Hepatocyte (in vitro differentiated cells): ENCODE measurements around the gene WAC. TPM values are rescaled to one million over a fixed set of nuclear protein-coding genes. Genes with fewer than 3 reads are reported as not detected.

ENCODE experiments used
- DNase-seq: peaks from one replicate; pipeline ENCODE4 v3.0.0-alpha.2; 2016; ENCODE audit warnings: low spot score
- H2AFZ ChIP-seq: fragments of 200-600 bp; sonication (generic); 2 replicates; pipeline ENCODE4 v1.6.0; 2016; ENCODE audit warnings: antibody characterized with exemption, mild to moderate bottlenecking
- H3K27ac ChIP-seq: fragments of 200-600 bp; sonication (generic); 2 replicates; pipeline ENCODE4 v1.5.1; 2016; ENCODE audit warnings: mild to moderate bottlenecking
- H3K27me3 ChIP-seq: fragments of 200-600 bp; sonication (generic); 2 replicates; pipeline ENCODE4 v1.6.1; 2016
- H3K36me3 ChIP-seq: fragments of 200-600 bp; sonication (generic); replicated peaks from 2 replicates; pipeline ENCODE4 v1.5.1; 2016; ENCODE audit warnings: low read depth; ENCODE audit not compliant: insufficient read depth
- H3K4me1 ChIP-seq: fragments of 200-600 bp; sonication (generic); 2 replicates; pipeline ENCODE4 v1.5.1; 2016; ENCODE audit warnings: mild to moderate bottlenecking, moderate library complexity; ENCODE audit not compliant: insufficient read depth
- H3K4me2 ChIP-seq: fragments of 200-600 bp; sonication (generic); 2 replicates; pipeline ENCODE4 v1.6.0; 2016
- H3K4me3 ChIP-seq: fragments of 200-600 bp; sonication (generic); 2 replicates; pipeline ENCODE4 v1.5.1; 2016; ENCODE audit warnings: mild to moderate bottlenecking
- H3K79me2 ChIP-seq: fragments of 200-600 bp; sonication (generic); 2 replicates; pipeline ENCODE4 v1.6.0; 2017; ENCODE audit warnings: mild to moderate bottlenecking
- H3K9me2 ChIP-seq: fragments of 200-600 bp; sonication (generic); replicated peaks from 2 replicates; pipeline ENCODE4 v1.6.0; 2017; ENCODE audit warnings: mild to moderate bottlenecking; ENCODE audit not compliant: insufficient read depth
- H3K9me3 ChIP-seq: fragments of 200-600 bp; sonication (generic); 2 replicates; pipeline ENCODE4 v1.5.1; 2016; ENCODE audit warnings: low read depth, mild to moderate bottlenecking
- H4K20me1 ChIP-seq: fragments of 200-600 bp; sonication (generic); 2 replicates; pipeline ENCODE4 v1.6.0; 2016; ENCODE audit warnings: mild to moderate bottlenecking; ENCODE audit not compliant: insufficient read depth, poor library complexity, severe bottlenecking
- EZH2 ChIP-seq: fragments of 200-600 bp; sonication (generic); IDR thresholded peaks from 2 replicates; pipeline ENCODE4 v1.6.1; 2016; ENCODE audit warnings: antibody characterized with exemption, mild to moderate bottlenecking, borderline replicate concordance
- EZH2phosphoT487 ChIP-seq: fragments of 200-600 bp; sonication (generic); IDR thresholded peaks from one replicate; pipeline ENCODE4 v1.6.1; 2018; ENCODE audit warnings: antibody characterized with exemption, mild to moderate bottlenecking, low read depth, moderate library complexity; ENCODE audit not compliant: unreplicated experiment, severe bottlenecking
- WGBS: methylation state at CpG from one replicate; pipeline ENCODE4 v1.1.6; 2016; ENCODE audit warnings: low lambda C conversion rate; ENCODE audit errors: missing lambda C conversion rate; 5-methylcytosine and 5-hydroxymethylcytosine counted together
- polyA plus RNA-seq: library from polyadenylated mRNA; unstranded; fragments of >200 nt; fragmentation: Nextera tagmentation; extraction: Ambion mirVana; gene quantifications from 2 replicates; pipeline ENCODE4 v1.2.1, GENCODE V29; 2016
- total RNA-seq: library from RNA; depleted of rRNA; stranded (reverse); fragments of >200 nt; gene quantifications from 2 replicates; pipeline ENCODE4 v1.2.3, GENCODE V29; 2014
- TF ChIP-seq, protein P1 (sequence below): fragments of 200-600 bp; sonication (generic); IDR thresholded peaks from 2 replicates; pipeline ENCODE4 v1.5.1; 2016; ENCODE audit warnings: antibody characterized with exemption, mild to moderate bottlenecking; ENCODE audit not compliant: poor library complexity

The WAC gene
- total and polyA plus RNA-seq, 2 experiments from 2014 or later: 59.4 to 94.6 TPM

DNA sequence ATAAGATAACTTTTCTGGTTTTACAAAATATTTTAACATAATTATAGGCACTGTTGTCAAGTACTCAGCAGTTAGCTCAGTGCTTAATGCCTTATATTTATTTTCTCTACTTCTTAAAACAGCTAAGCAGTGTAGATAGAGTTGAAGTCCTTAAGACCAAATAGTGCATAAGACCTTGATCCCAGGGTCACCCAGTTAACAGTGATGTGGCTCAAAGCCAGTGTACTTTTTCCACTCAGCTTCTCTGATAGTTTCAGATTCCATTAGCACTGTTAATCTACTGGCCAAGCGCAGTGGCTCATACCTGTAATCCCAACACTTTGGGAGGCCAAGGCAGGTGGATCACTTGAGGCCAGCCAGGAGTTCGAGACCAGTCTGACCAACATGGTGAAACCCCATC lies 83.6 kb downstream of the WAC start:
- no peak for DNase-seq
- peaks cover 14% of the 10 kb centered on the region for H4K20me1 ChIP-seq
- H3K27ac ChIP-seq: no peak overlapping the region
- H3K27me3 ChIP-seq: no peaks in the 10 kb centered on the region
- TF ChIP-seq EZH2phosphoT487 (no peak), EZH2 (no peak)
- TF ChIP-seq, protein P1, sequence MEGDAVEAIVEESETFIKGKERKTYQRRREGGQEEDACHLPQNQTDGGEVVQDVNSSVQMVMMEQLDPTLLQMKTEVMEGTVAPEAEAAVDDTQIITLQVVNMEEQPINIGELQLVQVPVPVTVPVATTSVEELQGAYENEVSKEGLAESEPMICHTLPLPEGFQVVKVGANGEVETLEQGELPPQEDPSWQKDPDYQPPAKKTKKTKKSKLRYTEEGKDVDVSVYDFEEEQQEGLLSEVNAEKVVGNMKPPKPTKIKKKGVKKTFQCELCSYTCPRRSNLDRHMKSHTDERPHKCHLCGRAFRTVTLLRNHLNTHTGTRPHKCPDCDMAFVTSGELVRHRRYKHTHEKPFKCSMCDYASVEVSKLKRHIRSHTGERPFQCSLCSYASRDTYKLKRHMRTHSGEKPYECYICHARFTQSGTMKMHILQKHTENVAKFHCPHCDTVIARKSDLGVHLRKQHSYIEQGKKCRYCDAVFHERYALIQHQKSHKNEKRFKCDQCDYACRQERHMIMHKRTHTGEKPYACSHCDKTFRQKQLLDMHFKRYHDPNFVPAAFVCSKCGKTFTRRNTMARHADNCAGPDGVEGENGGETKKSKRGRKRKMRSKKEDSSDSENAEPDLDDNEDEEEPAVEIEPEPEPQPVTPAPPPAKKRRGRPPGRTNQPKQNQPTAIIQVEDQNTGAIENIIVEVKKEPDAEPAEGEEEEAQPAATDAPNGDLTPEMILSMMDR: no peak
- peaks cover 22% of the 10 kb centered on the region for H3K79me2 ChIP-seq
- no peak overlapping the region for H3K4me2 ChIP-seq
- no peak overlapping the region for H2AFZ ChIP-seq
- no peak overlapping the region for H3K4me3 ChIP-seq
- H3K9me2 ChIP-seq: no peaks in the 10 kb centered on the region
- WGBS: 91% methylated on average over 2 of the region's 2 CpGs
- H3K4me1 ChIP-seq: no peaks in the 10 kb centered on the region
- peaks cover 12% of the 10 kb centered on the region for H3K36me3 ChIP-seq
- H3K9me3 ChIP-seq: no peaks in the 10 kb centered on the region

DNA sequence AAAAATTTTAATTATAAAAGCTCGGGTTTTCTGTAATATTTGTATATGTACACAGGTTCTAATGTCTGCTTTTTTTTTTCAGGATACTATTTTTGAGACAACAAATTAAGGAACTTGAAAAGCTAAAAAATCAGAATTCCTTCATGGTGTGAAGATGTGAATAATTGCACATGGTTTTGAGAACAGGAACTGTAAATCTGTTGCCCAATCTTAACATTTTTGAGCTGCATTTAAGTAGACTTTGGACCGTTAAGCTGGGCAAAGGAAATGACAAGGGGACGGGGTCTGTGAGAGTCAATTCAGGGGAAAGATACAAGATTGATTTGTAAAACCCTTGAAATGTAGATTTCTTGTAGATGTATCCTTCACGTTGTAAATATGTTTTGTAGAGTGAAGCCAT lies 86.5 kb downstream of the WAC start:
- 88% methylated on average over 4 of the region's 4 CpGs for WGBS
- peaks cover 12% of the 10 kb centered on the region for H4K20me1 ChIP-seq

DNA sequence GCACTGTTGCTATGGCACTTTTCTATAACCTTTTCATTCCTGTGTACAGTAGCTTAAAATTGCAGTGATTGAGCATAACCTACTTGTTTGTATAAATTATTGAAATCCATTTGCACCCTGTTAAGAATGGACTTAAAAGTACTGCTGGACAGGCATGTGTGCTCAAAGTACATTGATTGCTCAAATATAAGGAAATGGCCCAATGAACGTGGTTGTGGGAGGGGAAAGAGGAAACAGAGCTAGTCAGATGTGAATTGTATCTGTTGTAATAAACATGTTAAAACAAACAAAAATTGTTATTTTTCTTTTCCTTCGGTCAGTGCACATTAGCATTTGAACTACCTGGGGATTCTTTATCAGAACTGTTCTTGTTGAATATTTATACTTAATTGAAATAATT lies 87.3 kb downstream of the WAC start:
- Histone ChIP-seq H3K79me2 (peaks cover 8% of the 10 kb centered on the region), H3K4me2 (no peak overlapping the region), H3K4me1 (no peaks in the 10 kb centered on the region), H3K36me3 (peaks cover 12% of the 10 kb centered on the region), H3K4me3 (no peak overlapping the region), H3K27me3 (no peaks in the 10 kb centered on the region), H3K9me2 (no peaks in the 10 kb centered on the region), H2AFZ (no peak overlapping the region), H3K27ac (no peak overlapping the region), H3K9me3 (no peaks in the 10 kb centered on the region), H4K20me1 (peaks cover 12% of the 10 kb centered on the region)
- TF ChIP-seq, protein P1: no peak
- no peak for TF ChIP-seq EZH2
- TF ChIP-seq EZH2phosphoT487: no peak
- WGBS: 69% methylated on average over 2 of the region's 2 CpGs
- DNase-seq: no peak

More for the DNA sequence above, 86.5 kb downstream of the WAC start:
- Histone ChIP-seq H3K27me3 (no peaks in the 10 kb centered on the region), H3K4me3 (no peak overlapping the region), H3K9me2 (no peaks in the 10 kb centered on the region), H3K36me3 (peaks cover 12% of the 10 kb centered on the region), H3K4me1 (no peaks in the 10 kb centered on the region), H3K4me2 (no peak overlapping the region), H3K9me3 (no peaks in the 10 kb centered on the region), H3K27ac (no peak overlapping the region), H3K79me2 (peaks cover 8% of the 10 kb centered on the region), H2AFZ (no peak overlapping the region)
- TF ChIP-seq, protein P1: no peak
- TF ChIP-seq EZH2phosphoT487: no peak
- TF ChIP-seq EZH2: no peak
- DNase-seq: no peak

DNA sequence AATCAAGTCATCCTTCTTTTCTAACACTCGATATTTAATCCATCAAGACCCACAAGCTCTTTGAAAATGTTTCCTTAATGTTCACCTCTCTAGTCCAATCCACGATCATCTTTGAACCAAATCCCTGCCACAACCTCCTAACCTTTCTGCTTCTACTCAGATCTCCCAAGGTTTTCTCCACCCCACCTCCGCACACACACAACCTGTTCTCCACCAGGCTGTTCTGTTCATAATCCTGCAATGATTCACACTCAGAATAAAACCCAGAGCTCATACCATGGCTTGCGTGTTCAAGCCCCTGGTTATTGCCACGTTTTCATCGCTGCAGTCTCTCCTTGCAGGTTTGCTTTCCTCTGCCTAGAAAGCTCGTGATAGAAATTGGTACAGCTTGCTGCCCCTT lies 90.6 kb downstream of the WAC start:
- Histone ChIP-seq H3K4me3 (no peak overlapping the region), H3K36me3 (no peaks in the 10 kb centered on the region), H3K4me2 (no peak overlapping the region), H4K20me1 (peaks cover 8% of the 10 kb centered on the region), H3K79me2 (no peaks in the 10 kb centered on the region), H3K4me1 (no peaks in the 10 kb centered on the region), H3K9me3 (no peaks in the 10 kb centered on the region), H3K27me3 (no peaks in the 10 kb centered on the region), H3K27ac (no peak overlapping the region), H2AFZ (no peak overlapping the region), H3K9me2 (no peaks in the 10 kb centered on the region)
- no peak for TF ChIP-seq EZH2
- 68% methylated on average over 7 of the region's 7 CpGs for WGBS
- no peak for DNase-seq
